Measurements from ENCODE around the gene COL18A1. TPM values are rescaled to one million over a fixed set of nuclear protein-coding genes. Genes with fewer than 3 reads are reported as not detected.

Gene COL18A1
- total and polyA plus RNA-seq, 2 donors (not counting 1 experiment from before 2014, with no cell fraction given) = 15.6 to 24.7 TPM

DNA sequence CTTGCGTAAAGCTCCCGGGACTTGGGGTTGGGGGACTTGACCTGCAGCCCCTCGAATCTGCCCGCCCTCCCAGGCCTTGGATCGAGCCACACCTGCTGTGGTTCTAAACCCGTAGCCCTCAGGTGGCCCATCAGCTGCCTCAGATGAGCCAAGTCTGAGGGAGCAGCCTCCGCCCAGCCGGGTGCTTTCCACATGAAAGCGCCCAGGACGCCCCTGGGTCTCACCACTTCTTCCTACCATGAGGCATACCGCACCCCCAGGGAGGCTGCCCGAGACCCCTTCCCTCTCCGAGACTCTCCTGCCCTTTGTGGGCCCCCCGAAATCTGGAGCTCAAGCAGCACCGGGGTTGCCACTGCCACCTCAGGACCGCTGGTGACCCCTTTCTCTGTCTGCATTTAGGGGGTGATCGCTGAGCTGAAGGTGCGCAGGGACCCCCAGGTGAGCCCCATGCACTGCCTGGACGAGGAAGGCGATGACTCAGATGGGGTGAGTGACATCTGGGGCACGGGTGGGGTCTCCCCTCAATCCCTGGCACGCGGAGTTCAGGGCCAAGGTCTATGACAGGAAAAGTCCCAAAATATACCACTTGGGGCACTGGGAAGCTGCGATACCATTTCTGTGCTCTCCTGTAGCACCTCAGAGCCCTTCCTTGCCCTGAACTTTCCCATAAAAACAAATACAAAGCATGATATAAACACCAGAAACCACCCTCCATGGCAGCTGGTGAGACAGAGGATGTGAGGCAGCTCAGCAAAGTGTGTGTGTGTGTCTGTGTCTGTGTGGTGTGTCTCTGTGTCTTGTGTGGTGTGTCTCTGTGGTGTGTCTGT is 68.7 kb downstream of the COL18A1 start:
- no peak overlapping the region for H2AFZ ChIP-seq (ENCODE audit: insufficient read depth, low read depth, low read length, poor library complexity, severe bottlenecking)
- ChIA-PET POLR2A (no interaction called here), CTCF (no interaction called here)
- H3K9me3 Mint-ChIP-seq (ENCODE audit: insufficient read depth) = no peaks in the 10 kb centered on the region
- H3K27me3 ChIP-seq (replicated peaks in 1 of 4; ENCODE audit: control extremely low read depth in 1 of 4, control insufficient read depth in 3 of 4, insufficient read depth in 4 of 4, low read length in 3 of 4) = no peaks in the 10 kb centered on the region
- H3K4me3 Mint-ChIP-seq = no peak overlapping the region
- intact Hi-C loops (cut with micrococcal nuclease) = no loop called here
- no peak overlapping the region for H3K27ac Mint-ChIP-seq
- H3K4me1 Mint-ChIP-seq = peaks cover 20% of the 10 kb centered on the region
- H3K27me3 Mint-ChIP-seq = no peaks in the 10 kb centered on the region
- TF ChIP-seq CTCF (IDR thresholded peaks at IDR 0.05) (no peak), EZH2 (IDR thresholded peaks at IDR 0.05; ENCODE audit: borderline replicate concordance, insufficient read depth, low read depth, low read length, poor library complexity, severe bottlenecking) (no peak)
- no peak overlapping the region for H3K27ac ChIP-seq (ENCODE audit: low read length in 2 of 2)
- DNase-seq = no peak
- no peaks in the 10 kb centered on the region for H3K79me2 ChIP-seq (ENCODE audit: control insufficient read depth, insufficient read depth, low read length)
- H3K4me1 ChIP-seq (ENCODE audit: control insufficient read depth in 2 of 2, insufficient read depth in 2 of 2, low read length in 2 of 2) = peaks cover 12 to 15% of the 10 kb centered on the region in 2 donors
- ATAC-seq (ENCODE audit: low read depth) = no peak
- H3K4me2 ChIP-seq (replicated peaks; ENCODE audit: low read depth, low read length, poor library complexity, severe bottlenecking) = no peak overlapping the region
- H3K36me3 ChIP-seq (replicated peaks in 1 of 2; ENCODE audit: control extremely low read depth in 1 of 2, control insufficient read depth in 1 of 2, extremely low read depth in 1 of 2, insufficient read depth in 2 of 2, low read length in 1 of 2) = no peaks in the 10 kb centered on the region
- no peak overlapping the region for H3K4me3 ChIP-seq (ENCODE audit: control extremely low read depth in 1 of 5, extremely low read depth in 1 of 5, insufficient read depth in 1 of 5, low read depth in 2 of 5, low read length in 4 of 5)
- H4K20me1 ChIP-seq (ENCODE audit: control insufficient read depth, insufficient read depth, low read length, poor library complexity, severe bottlenecking) = no peaks in the 10 kb centered on the region
- H3K9ac ChIP-seq (ENCODE audit: low read length) = no peak overlapping the region
- no peaks in the 10 kb centered on the region for H3K9me3 ChIP-seq (ENCODE audit: control extremely low read depth in 1 of 3, control insufficient read depth in 2 of 3, insufficient read depth in 1 of 3, low read length in 2 of 3)
- 91% methylated on average over 24 of the region's 24 CpGs for WGBS (ENCODE audit: insufficient coverage)

GRCh38 chr21:45474323-45474950 is 69.5 kb downstream of the COL18A1 start:
- 96% methylated on average over 18 of the region's 18 CpGs for whole genome bisulfite sequencing (ENCODE audit: insufficient coverage)
- Histone ChIP-seq H4K20me1 (ENCODE audit: control insufficient read depth, insufficient read depth, low read length, poor library complexity, severe bottlenecking) (no peaks in the 10 kb centered on the region), H3K9me3 (ENCODE audit: control extremely low read depth in 1 of 3, control insufficient read depth in 2 of 3, insufficient read depth in 1 of 3, low read length in 2 of 3) (no peaks in the 10 kb centered on the region), H3K4me1 (ENCODE audit: control insufficient read depth in 2 of 2, insufficient read depth in 2 of 2, low read length in 2 of 2) (peaks cover 20 to 22% of the 10 kb centered on the region in 2 donors), H3K27me3 (replicated peaks in 1 of 4; ENCODE audit: control extremely low read depth in 1 of 4, control insufficient read depth in 3 of 4, insufficient read depth in 4 of 4, low read length in 3 of 4) (no peaks in the 10 kb centered on the region), H3K27ac (ENCODE audit: low read length in 2 of 2) (no peak overlapping the region), H3K4me2 (replicated peaks; ENCODE audit: low read depth, low read length, poor library complexity, severe bottlenecking) (no peak overlapping the region), H3K36me3 (replicated peaks in 1 of 2; ENCODE audit: control extremely low read depth in 1 of 2, control insufficient read depth in 1 of 2, extremely low read depth in 1 of 2, insufficient read depth in 2 of 2, low read length in 1 of 2) (no peaks in the 10 kb centered on the region), H2AFZ (ENCODE audit: insufficient read depth, low read depth, low read length, poor library complexity, severe bottlenecking) (no peak overlapping the region), H3K4me3 (ENCODE audit: control extremely low read depth in 1 of 5, extremely low read depth in 1 of 5, insufficient read depth in 1 of 5, low read depth in 2 of 5, low read length in 4 of 5) (no peak overlapping the region), H3K79me2 (ENCODE audit: control insufficient read depth, insufficient read depth, low read length) (no peaks in the 10 kb centered on the region), H3K9ac (ENCODE audit: low read length) (no peak overlapping the region)
- TF ChIP-seq CTCF (IDR thresholded peaks at IDR 0.05) (no peak), EZH2 (IDR thresholded peaks at IDR 0.05; ENCODE audit: borderline replicate concordance, insufficient read depth, low read depth, low read length, poor library complexity, severe bottlenecking) (no peak)
- Mint-ChIP-seq H3K9me3 (ENCODE audit: insufficient read depth) (no peaks in the 10 kb centered on the region), H3K27me3 (no peaks in the 10 kb centered on the region), H3K4me3 (no peak overlapping the region), H3K27ac (no peak overlapping the region), H3K4me1 (peaks cover 27% of the 10 kb centered on the region)
- no peak for ATAC-seq (ENCODE audit: low read depth)
- no peak for DNase-seq
- intact Hi-C loops (cut with micrococcal nuclease) = no loop called here
- ChIA-PET POLR2A (no interaction called here), CTCF (no interaction called here)
